H1 (cell line): ENCODE measurements around the gene LAMTOR3. TPM values are rescaled to one million over a fixed set of nuclear protein-coding genes. Genes with fewer than 3 reads are reported as not detected.

ENCODE experiments used
- CTCF ChIA-PET: fragments of 300-600 bp; sonication (Branson Sonifier 250); formaldehyde crosslinking; loops from one replicate; lab custom pipeline; 2021; ENCODE audit not compliant: partially characterized antibody; lab: Charles Lee
- POLR2A ChIA-PET: fragments of 300-600 bp; sonication (Branson Sonifier 250); formaldehyde crosslinking; loops from one replicate; lab custom pipeline; 2021; ENCODE audit warnings: inconsistent platforms; ENCODE audit not compliant: partially characterized antibody; lab: Charles Lee
- DNase-seq, 2 experiments: peaks; one replicate each; pipeline versions ENCODE4 v3.0.0 to v3.0.0-alpha.2; 2010 to 2022; ENCODE audit warnings: low spot score in 2 of 2, low read depth in 1 of 2, mixed read lengths in 1 of 2
- FAIRE-seq: peaks from 2 replicates; lab custom pipeline; 2011; peaks lifted over from hg19 to GRCh38; lab: Jason Lieb, UNC
- H2AFZ ChIP-seq: 2 replicates; pipeline ENCODE4 v1.8.1; 2012; ENCODE audit warnings: low read length, inconsistent platforms
- H2AK5ac ChIP-seq: 2 replicates; pipeline ENCODE4 v1.6.1; 2013; ENCODE audit warnings: low read depth, low read length
- H2BK120ac ChIP-seq: replicated peaks from 2 replicates; pipeline ENCODE3; 2013; ENCODE audit warnings: low read depth, low read length, inconsistent platforms
- H2BK12ac ChIP-seq: 2 replicates; pipeline ENCODE4 v1.6.1; 2013; ENCODE audit warnings: low read depth, low read length
- H2BK15ac ChIP-seq: 2 replicates; pipeline ENCODE4 v1.6.1; 2013; ENCODE audit warnings: low read length
- H2BK20ac ChIP-seq: 2 replicates; pipeline ENCODE4 v1.6.1; 2013; ENCODE audit warnings: low read length
- H2BK5ac ChIP-seq: 2 replicates; pipeline ENCODE4 v1.6.1; 2013; ENCODE audit warnings: low read depth, low read length
- H3K14ac ChIP-seq: 2 replicates; pipeline ENCODE4 v1.6.1; 2013; ENCODE audit warnings: inconsistent platforms; ENCODE audit not compliant: insufficient read length
- H3K18ac ChIP-seq: 2 replicates; pipeline ENCODE4 v1.6.1; 2013; ENCODE audit warnings: low read length; ENCODE audit errors: extremely low read depth
- H3K23ac ChIP-seq: 2 replicates; pipeline ENCODE4 v1.6.1; 2013; ENCODE audit warnings: inconsistent platforms; ENCODE audit not compliant: insufficient read length
- H3K23me2 ChIP-seq: 2 replicates; pipeline ENCODE4 v1.6.1; 2013; ENCODE audit warnings: low read depth, low read length
- H3K27ac ChIP-seq: 2 replicates; pipeline ENCODE4 v1.6.1; 2011; ENCODE audit warnings: low read depth, low read length, inconsistent platforms
- H3K27me3 ChIP-seq, 4 experiments: replicated peaks in 1 of 4; 1 replicate in 1 of 4; 2 replicates in 3 of 4; pipeline versions ENCODE4 v1.6.1 to v1.8.1; 2011 to 2013; ENCODE audit warnings: low read length in 3 of 4, mild to moderate bottlenecking in 3 of 4, inconsistent platforms in 2 of 4, mixed read lengths in 2 of 4, moderate library complexity in 1 of 4; ENCODE audit not compliant: control insufficient read depth in 3 of 4, insufficient read depth in 3 of 4; ENCODE audit errors: extremely low read depth in 1 of 4
- H3K36me3 ChIP-seq, 4 experiments: 2 replicates each; pipeline versions ENCODE4 v1.6.1 to v1.8.1; 2011 to 2013; ENCODE audit warnings: mild to moderate bottlenecking in 4 of 4, low read length in 3 of 4, moderate library complexity in 2 of 4, control low read depth in 1 of 4, inconsistent platforms in 1 of 4; ENCODE audit not compliant: insufficient read depth in 4 of 4, control insufficient read depth in 2 of 4
- H3K4ac ChIP-seq: replicated peaks from 2 replicates; pipeline ENCODE3; 2013; ENCODE audit warnings: low read length, low read depth, mixed read lengths, inconsistent platforms; ENCODE audit not compliant: insufficient read length
- H3K4me1 ChIP-seq, 4 experiments: replicated peaks in 1 of 4; 1 replicate in 1 of 4; 2 replicates in 3 of 4; pipeline versions ENCODE4 v1.6.1 to v1.8.1; 2011 to 2013; ENCODE audit warnings: low read length in 3 of 4, inconsistent platforms in 2 of 4, mixed read lengths in 1 of 4; ENCODE audit not compliant: insufficient read depth in 4 of 4, control insufficient read depth in 3 of 4
- H3K4me2 ChIP-seq, 2 experiments: 2 replicates each; pipeline versions ENCODE4 v1.6.1 to v1.8.1; 2011 to 2013; ENCODE audit warnings: low read depth in 2 of 2, low read length in 2 of 2, control low read depth in 1 of 2, inconsistent platforms in 1 of 2, mild to moderate bottlenecking in 1 of 2; ENCODE audit not compliant: insufficient read depth in 1 of 2
- H3K4me3 ChIP-seq, 4 experiments: fragments of 200-600, 300-600 bp in 1 of 4; sonication (generic), shearing (Covaris generic), sonication (Bioruptor Twin) in 1 of 4; 2 replicates each; pipeline versions ENCODE4 v1.5.1 to v1.8.1; 2011 to 2016; ENCODE audit warnings: low read length in 4 of 4, low read depth in 3 of 4, control low read depth in 2 of 4, inconsistent platforms in 2 of 4, mild to moderate bottlenecking in 2 of 4, mixed read lengths in 1 of 4, moderate library complexity in 1 of 4; ENCODE audit not compliant: insufficient read depth in 2 of 4; ENCODE audit errors: extremely low read depth in 1 of 4
- H3K56ac ChIP-seq: replicated peaks from 2 replicates; pipeline ENCODE3; 2013; ENCODE audit warnings: low read depth, mild to moderate bottlenecking, mixed read lengths, low read length, inconsistent platforms; ENCODE audit not compliant: insufficient read length
- H3K79me1 ChIP-seq: 2 replicates; pipeline ENCODE4 v1.6.1; 2013; ENCODE audit warnings: low read depth, low read length, control low read depth
- H3K79me2 ChIP-seq, 2 experiments: 2 replicates each; pipeline versions ENCODE4 v1.6.1 to v1.8.1; 2012 to 2013; ENCODE audit warnings: low read length in 2 of 2, mild to moderate bottlenecking in 2 of 2, inconsistent platforms in 1 of 2; ENCODE audit not compliant: insufficient read depth in 2 of 2, control insufficient read depth in 1 of 2
- H3K9ac ChIP-seq, 4 experiments: replicated peaks in 1 of 4; 1 replicate in 1 of 4; 2 replicates in 3 of 4; pipeline versions ENCODE4 v1.6.1 to v1.8.1; 2011 to 2013; ENCODE audit warnings: low read depth in 3 of 4, low read length in 3 of 4, control low read depth in 2 of 4, mild to moderate bottlenecking in 2 of 4, moderate library complexity in 2 of 4, inconsistent platforms in 1 of 4; ENCODE audit errors: extremely low read depth in 1 of 4
- H3K9me3 ChIP-seq, 2 experiments: 2 replicates each; pipeline versions ENCODE4 v1.6.1 to v1.8.1; 2012 to 2013; ENCODE audit warnings: mild to moderate bottlenecking in 2 of 2, moderate library complexity in 2 of 2, control low read depth in 1 of 2, inconsistent platforms in 1 of 2, low read depth in 1 of 2, low read length in 1 of 2, mixed read lengths in 1 of 2; ENCODE audit not compliant: insufficient read depth in 2 of 2
- H4K20me1 ChIP-seq, 2 experiments: replicated peaks in 1 of 2; 2 replicates each; pipeline versions ENCODE3 to v1.8.1; 2011 to 2013; ENCODE audit warnings: inconsistent platforms in 2 of 2, low read length in 2 of 2, mild to moderate bottlenecking in 1 of 2; ENCODE audit not compliant: insufficient read depth in 2 of 2, control insufficient read depth in 1 of 2
- H4K5ac ChIP-seq: 2 replicates; pipeline ENCODE4 v1.6.1; 2013; ENCODE audit warnings: low read length, low read depth, mixed read lengths, inconsistent platforms; ENCODE audit not compliant: insufficient read length
- H4K8ac ChIP-seq: 2 replicates; pipeline ENCODE4 v1.8.0; 2013; ENCODE audit warnings: mild to moderate bottlenecking, moderate library complexity, low read length, inconsistent platforms; ENCODE audit not compliant: insufficient read depth; ENCODE audit errors: extremely low read depth
- H4K91ac ChIP-seq: replicated peaks from 2 replicates; pipeline ENCODE3; 2013; ENCODE audit warnings: low read length, mixed read lengths, inconsistent platforms; ENCODE audit not compliant: insufficient read length
- ASH2L ChIP-seq: fragments of 200-600, 300-600 bp; sonication (generic); IDR thresholded peaks from one replicate; pipeline ENCODE4 v1.7.1; 2017; ENCODE audit warnings: low read length
- BACH1 ChIP-seq: IDR thresholded peaks from 2 replicates; pipeline ENCODE4 v1.6.1; 2012; ENCODE audit warnings: low read length, improper control_type of control experiment
- BRCA1 ChIP-seq: IDR thresholded peaks from 2 replicates; pipeline ENCODE4 v1.6.1; 2012; ENCODE audit warnings: low read depth, low read length, improper control_type of control experiment
- CBX5 ChIP-seq: fragments of 300-800, 300-1000 bp; sonication (generic); IDR thresholded peaks from 2 replicates; pipeline ENCODE4 v1.7.1; 2016; ENCODE audit warnings: antibody characterized with exemption, low read length, low read depth
- CEBPB ChIP-seq: IDR thresholded peaks from 2 replicates; pipeline ENCODE4 v1.6.1; 2012; ENCODE audit warnings: low read depth, low read length
- EZH2 ChIP-seq: fragments of 200-600 bp; sonication (generic); IDR thresholded peaks from 2 replicates; pipeline ENCODE4 v1.7.1; 2012; ENCODE audit warnings: low read depth, mild to moderate bottlenecking, moderate library complexity, low read length, inconsistent platforms; ENCODE audit not compliant: severe bottlenecking
- KDM1A ChIP-seq: fragments of 200-600, 300-600 bp; sonication (generic); IDR thresholded peaks from 2 replicates; pipeline ENCODE4 v1.7.1; 2016; ENCODE audit warnings: mild to moderate bottlenecking, low read length, borderline replicate concordance
- KDM5A ChIP-seq: fragments of 200-600 bp; IDR thresholded peaks from 2 replicates; pipeline ENCODE4 v1.7.1; 2012; ENCODE audit warnings: mild to moderate bottlenecking, low read length, inconsistent platforms, mixed read lengths
- PHF8 ChIP-seq: fragments of 200-600 bp; sonication (generic); conservative IDR thresholded peaks from 2 replicates; pipeline ENCODE4 v1.7.1; 2012; ENCODE audit warnings: low read depth, mild to moderate bottlenecking, inconsistent platforms, low read length, moderate library complexity
- SP2 ChIP-seq: IDR thresholded peaks from 2 replicates; pipeline ENCODE4 v1.6.1; 2012; ENCODE audit warnings: mild to moderate bottlenecking, low read length, inconsistent platforms
- SP4 ChIP-seq: IDR thresholded peaks from 2 replicates; pipeline ENCODE4 v1.6.1; 2012; ENCODE audit warnings: low read length, inconsistent platforms
- TBP ChIP-seq: IDR thresholded peaks from 2 replicates; pipeline ENCODE4 v1.6.1; 2011; ENCODE audit warnings: low read depth, low read length, improper control_type of control experiment
- TCF12 ChIP-seq: IDR thresholded peaks from 2 replicates; pipeline ENCODE4 v1.6.1; 2011; ENCODE audit warnings: low read depth, mild to moderate bottlenecking, low read length
- ZNF274 ChIP-seq: IDR thresholded peaks from 2 replicates; pipeline ENCODE4 v1.7.0; 2012; ENCODE audit warnings: low read length, borderline replicate concordance; ENCODE audit errors: extremely low read depth
- WGBS, 2 experiments: shearing (Covaris generic) in 1 of 2; methylation state at CpG; one replicate each; pipeline versions ENCODE4 v1.1.6 to v1.1.7; 2013 to 2015; ENCODE audit warnings: low lambda C conversion rate in 2 of 2, mixed read lengths in 2 of 2, inconsistent platforms in 1 of 2, low coverage in 1 of 2, missing lambda C conversion rate in 1 of 2; ENCODE audit not compliant: insufficient replicate concordance in 2 of 2, insufficient coverage in 1 of 2, insufficient read length in 1 of 2; ENCODE audit errors: extremely low coverage in 1 of 2, missing lambda C conversion rate in 1 of 2; 5-methylcytosine and 5-hydroxymethylcytosine counted together
- polyA plus RNA-seq, 7 experiments: library from polyadenylated mRNA; depleted of rRNA in 3 of 7; stranded (reverse) in 5 of 7; unstranded in 2 of 7; fragments of >200 nt in 5 of 7; fragments of 200-250 nt in 2 of 7; gene quantifications; 1 replicate in 5 of 7; 2 replicates in 1 of 7; 4 replicates in 1 of 7; pipeline versions ENCODE4 v1.2.1 to v1.2.3, GENCODE V29; 2011 to 2013; ENCODE audit warnings: missing spikeins in 2 of 7, mixed read lengths in 2 of 7
- total RNA-seq: library from RNA; stranded (reverse); fragmentation: NEBNext Ultra II Directional; extraction: Animal tissue kit (Norgen Biotek cat#: 25700); gene quantifications from 2 replicates; pipeline ENCODE4 v1.2.1, GENCODE V29; 2021
- TF ChIP-seq, protein P1 (sequence below): IDR thresholded peaks from 2 replicates; pipeline ENCODE4 v1.6.1; 2011; ENCODE audit warnings: low read depth, mild to moderate bottlenecking, low read length; ENCODE audit not compliant: insufficient read depth

The LAMTOR3 gene
- total and polyA plus RNA-seq, 2 of the 8 experiments (the other 6 are each of a cell fraction or from before 2014, with no cell fraction given), result 25.1 to 34.4 TPM

DNA sequence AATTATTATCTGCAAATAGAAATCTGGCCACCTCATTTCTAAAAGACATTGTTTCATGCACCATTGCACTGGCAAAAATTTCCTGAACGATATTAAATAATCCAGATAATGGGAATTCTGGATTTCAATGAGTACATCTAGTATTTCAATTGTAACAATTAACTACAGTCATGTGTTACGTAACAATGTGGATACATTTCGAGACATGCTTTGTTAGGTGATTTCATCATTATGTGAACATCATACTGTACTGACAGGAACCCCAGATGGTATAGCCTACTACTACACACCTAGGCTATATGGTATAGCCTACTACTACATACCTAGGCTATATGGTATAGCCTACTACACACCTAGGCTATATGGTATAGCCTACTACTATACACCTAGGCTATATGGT, 14.8 kb downstream of the LAMTOR3 start:
- Histone ChIP-seq H3K27me3 (no peaks in the 10 kb centered on the region), H2BK12ac (no peak overlapping the region), H4K5ac (no peak overlapping the region), H3K23me2 (no peaks in the 10 kb centered on the region), H3K79me1 (no peaks in the 10 kb centered on the region), H3K36me3 (peaks cover 0 to 24% (median 6%) of the 10 kb centered on the region in 4 experiments; a peak in 4 of 8 replicates), H2BK20ac (no peak overlapping the region), H3K14ac (no peak overlapping the region), H2BK15ac (no peak overlapping the region), H3K9ac (no peak overlapping the region), H3K79me2 (no peaks in the 10 kb centered on the region), H3K9me3 (no peaks in the 10 kb centered on the region), H4K8ac (no peak overlapping the region), H3K23ac (no peak overlapping the region), H4K91ac (no peak overlapping the region), H2BK120ac (no peak overlapping the region), H3K4ac (no peak overlapping the region), H3K4me2 (no peak overlapping the region), H2AK5ac (no peak overlapping the region), H3K18ac (no peak overlapping the region), H2AFZ (no peak overlapping the region), H2BK5ac (no peak overlapping the region), H3K4me3 (no peak overlapping the region), H3K56ac (no peak overlapping the region), H3K4me1 (no peaks in the 10 kb centered on the region), H3K27ac (no peak overlapping the region), H4K20me1 (no peaks in the 10 kb centered on the region)
- DNase-seq (no peak), FAIRE-seq (no peak)
- 84% methylated on average over 3 of the region's 3 CpGs; no CpG with 5 or more reads in 1 of the 2 experiments for WGBS, 2 experiments
- CTCF ChIA-PET, result interaction anchor here (1.2 kb wide), 1 partner anchor 68 kb away, joined by 6 read pairs; no protein-coding TSS in a partner anchor
- POLR2A ChIA-PET, result no interaction called here
- no peak for TF ChIP-seq SP4
- TF ChIP-seq CEBPB, result no peak
- TF ChIP-seq BRCA1, result no peak
- TF ChIP-seq KDM1A, result no peak
- TF ChIP-seq TBP, result no peak
- TF ChIP-seq SP2, result no peak
- TF ChIP-seq KDM5A, result no peak
- TF ChIP-seq BACH1, result no peak
- no peak for TF ChIP-seq PHF8
- TF ChIP-seq EZH2, result no peak
- no peak for TF ChIP-seq ASH2L
- no peak for TF ChIP-seq CBX5
- no peak for TF ChIP-seq ZNF274
- TF ChIP-seq TCF12, result no peak
- TF ChIP-seq, protein P1, sequence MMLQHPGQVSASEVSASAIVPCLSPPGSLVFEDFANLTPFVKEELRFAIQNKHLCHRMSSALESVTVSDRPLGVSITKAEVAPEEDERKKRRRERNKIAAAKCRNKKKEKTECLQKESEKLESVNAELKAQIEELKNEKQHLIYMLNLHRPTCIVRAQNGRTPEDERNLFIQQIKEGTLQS, result no peak
